ENCODE results near the gene B4GALT1.

Gene B4GALT1

GRCh38 chr9:33111631-33112030 is 55.5 kb downstream of the B4GALT1 start:
- no peaks in the 10 kb centered on the region for H3K9me3 ChIP-seq (ENCODE audit: control insufficient read depth, low read length)
- H3K27me3 ChIP-seq (replicated peaks; ENCODE audit: control insufficient read depth, insufficient read depth, low read length) = no peaks in the 10 kb centered on the region
- H3K4me3 ChIP-seq (ENCODE audit: low read length) = no peak overlapping the region
- H3K36me3 ChIP-seq (ENCODE audit: control insufficient read depth, insufficient read depth, low read length, severe bottlenecking) = peaks cover 42% of the 10 kb centered on the region
- DNase-seq (ENCODE audit: low read depth) = no peak
- no peak overlapping the region for H3K9ac ChIP-seq (ENCODE audit: low read length)
- peaks cover 26% of the 10 kb centered on the region for H3K4me1 ChIP-seq (ENCODE audit: control insufficient read depth, insufficient read depth, low read length)

- H3K27me3 ChIP-seq (replicated peaks; ENCODE audit: control insufficient read depth, insufficient read depth, low read length) = no peaks in the 10 kb centered on the region
- no peak for DNase-seq (ENCODE audit: low read depth)
- no peak overlapping the region for H3K4me3 ChIP-seq (ENCODE audit: low read length)
Measured at GRCh38 chr9:33110686-33111085, 56.5 kb downstream of the B4GALT1 start.

GRCh38 chr9:33109850-33110595 is 57.1 kb downstream of the B4GALT1 start:
- Histone ChIP-seq H3K4me3 (ENCODE audit: low read length) (no peak overlapping the region), H3K9me3 (ENCODE audit: control insufficient read depth, low read length) (no peaks in the 10 kb centered on the region), H3K27me3 (replicated peaks; ENCODE audit: control insufficient read depth, insufficient read depth, low read length) (no peaks in the 10 kb centered on the region), H3K4me1 (ENCODE audit: control insufficient read depth, insufficient read depth, low read length) (peaks cover 34% of the 10 kb centered on the region), H3K36me3 (ENCODE audit: control insufficient read depth, insufficient read depth, low read length, severe bottlenecking) (peaks cover 39% of the 10 kb centered on the region), H3K9ac (ENCODE audit: low read length) (peak overlapping the region; percentile 4)
- no peak for DNase-seq (ENCODE audit: low read depth)

More at GRCh38 chr9:33110686-33111085, 56.5 kb downstream of the B4GALT1 start:
- H3K36me3 ChIP-seq (ENCODE audit: control insufficient read depth, insufficient read depth, low read length, severe bottlenecking) = peaks cover 42% of the 10 kb centered on the region
- no peaks in the 10 kb centered on the region for H3K9me3 ChIP-seq (ENCODE audit: control insufficient read depth, low read length)
- H3K4me1 ChIP-seq (ENCODE audit: control insufficient read depth, insufficient read depth, low read length) = peaks cover 33% of the 10 kb centered on the region
- no peak overlapping the region for H3K9ac ChIP-seq (ENCODE audit: low read length)

- no peak for DNase-seq (ENCODE audit: low read depth)
Measured at GRCh38 chr9:33109097-33109496, 58.0 kb downstream of the B4GALT1 start.

GRCh38 chr9:33108472-33108871 is 58.7 kb downstream of the B4GALT1 start:
- H3K4me3 ChIP-seq (ENCODE audit: low read length) = no peak overlapping the region
- H3K9ac ChIP-seq (ENCODE audit: low read length) = no peak overlapping the region
- H3K36me3 ChIP-seq (ENCODE audit: control insufficient read depth, insufficient read depth, low read length, severe bottlenecking) = peaks cover 26% of the 10 kb centered on the region
- no peaks in the 10 kb centered on the region for H3K27me3 ChIP-seq (replicated peaks; ENCODE audit: control insufficient read depth, insufficient read depth, low read length)
- peaks cover 34% of the 10 kb centered on the region for H3K4me1 ChIP-seq (ENCODE audit: control insufficient read depth, insufficient read depth, low read length)
- no peak for DNase-seq (ENCODE audit: low read depth)
- no peaks in the 10 kb centered on the region for H3K9me3 ChIP-seq (ENCODE audit: control insufficient read depth, low read length)

More at GRCh38 chr9:33109097-33109496, 58.0 kb downstream of the B4GALT1 start:
- Histone ChIP-seq H3K27me3 (replicated peaks; ENCODE audit: control insufficient read depth, insufficient read depth, low read length) (no peaks in the 10 kb centered on the region), H3K36me3 (ENCODE audit: control insufficient read depth, insufficient read depth, low read length, severe bottlenecking) (peaks cover 32% of the 10 kb centered on the region), H3K9me3 (ENCODE audit: control insufficient read depth, low read length) (no peaks in the 10 kb centered on the region), H3K4me3 (ENCODE audit: low read length) (no peak overlapping the region), H3K9ac (ENCODE audit: low read length) (peak overlapping the region; percentile 4), H3K4me1 (ENCODE audit: control insufficient read depth, insufficient read depth, low read length) (peaks cover 34% of the 10 kb centered on the region)

- H3K9me3 ChIP-seq (ENCODE audit: control insufficient read depth, low read length) = no peaks in the 10 kb centered on the region
- H3K4me3 ChIP-seq (ENCODE audit: low read length) = no peak overlapping the region
- peak overlapping the region; percentile 49 for H3K9ac ChIP-seq (ENCODE audit: low read length)
- no peak for DNase-seq (ENCODE audit: low read depth)
- H3K36me3 ChIP-seq (ENCODE audit: control insufficient read depth, insufficient read depth, low read length, severe bottlenecking) = peaks cover 19% of the 10 kb centered on the region
- H3K4me1 ChIP-seq (ENCODE audit: control insufficient read depth, insufficient read depth, low read length) = peaks cover 34% of the 10 kb centered on the region
- H3K27me3 ChIP-seq (replicated peaks; ENCODE audit: control insufficient read depth, insufficient read depth, low read length) = no peaks in the 10 kb centered on the region
Measured at GRCh38 chr9:33107762-33108161, 59.4 kb downstream of the B4GALT1 start.

GRCh38 chr9:33106827-33107621 is 60.1 kb downstream of the B4GALT1 start:
- Histone ChIP-seq H3K9ac (ENCODE audit: low read length) (peak overlapping the region; percentile 49), H3K27me3 (replicated peaks; ENCODE audit: control insufficient read depth, insufficient read depth, low read length) (no peaks in the 10 kb centered on the region)

GRCh38 chr9:33106372-33106771 is 60.8 kb downstream of the B4GALT1 start:
- H3K9ac ChIP-seq (ENCODE audit: low read length) = peak overlapping the region; percentile 20

More at GRCh38 chr9:33106827-33107621, 60.1 kb downstream of the B4GALT1 start:
- peak; percentile 64 for DNase-seq (ENCODE audit: low read depth)
- Histone ChIP-seq H3K36me3 (ENCODE audit: control insufficient read depth, insufficient read depth, low read length, severe bottlenecking) (peaks cover 11% of the 10 kb centered on the region), H3K4me1 (ENCODE audit: control insufficient read depth, insufficient read depth, low read length) (peaks cover 38% of the 10 kb centered on the region), H3K9me3 (ENCODE audit: control insufficient read depth, low read length) (no peaks in the 10 kb centered on the region), H3K4me3 (ENCODE audit: low read length) (peak overlapping the region; percentile 24)

GRCh38 chr9:33105959-33106358 is 61.2 kb downstream of the B4GALT1 start:
- Histone ChIP-seq H3K4me3 (ENCODE audit: low read length) (no peak overlapping the region), H3K4me1 (ENCODE audit: control insufficient read depth, insufficient read depth, low read length) (peaks cover 48% of the 10 kb centered on the region), H3K27me3 (replicated peaks; ENCODE audit: control insufficient read depth, insufficient read depth, low read length) (no peaks in the 10 kb centered on the region), H3K9me3 (ENCODE audit: control insufficient read depth, low read length) (no peaks in the 10 kb centered on the region), H3K36me3 (ENCODE audit: control insufficient read depth, insufficient read depth, low read length, severe bottlenecking) (peaks cover 2% of the 10 kb centered on the region), H3K9ac (ENCODE audit: low read length) (peak overlapping the region; percentile 20)
- peak; percentile 60 for DNase-seq (ENCODE audit: low read depth)

More at GRCh38 chr9:33106372-33106771, 60.8 kb downstream of the B4GALT1 start:
- Histone ChIP-seq H3K4me1 (ENCODE audit: control insufficient read depth, insufficient read depth, low read length) (peaks cover 44% of the 10 kb centered on the region), H3K4me3 (ENCODE audit: low read length) (no peak overlapping the region), H3K27me3 (replicated peaks; ENCODE audit: control insufficient read depth, insufficient read depth, low read length) (no peaks in the 10 kb centered on the region), H3K9me3 (ENCODE audit: control insufficient read depth, low read length) (no peaks in the 10 kb centered on the region), H3K36me3 (ENCODE audit: control insufficient read depth, insufficient read depth, low read length, severe bottlenecking) (peaks cover 5% of the 10 kb centered on the region)
- DNase-seq (ENCODE audit: low read depth) = no peak

GRCh38 chr9:33105504-33105903 is 61.6 kb downstream of the B4GALT1 start:
- Histone ChIP-seq H3K36me3 (ENCODE audit: control insufficient read depth, insufficient read depth, low read length, severe bottlenecking) (no peaks in the 10 kb centered on the region), H3K4me1 (ENCODE audit: control insufficient read depth, insufficient read depth, low read length) (peaks cover 49% of the 10 kb centered on the region), H3K9me3 (ENCODE audit: control insufficient read depth, low read length) (no peaks in the 10 kb centered on the region), H3K27me3 (replicated peaks; ENCODE audit: control insufficient read depth, insufficient read depth, low read length) (no peaks in the 10 kb centered on the region), H3K4me3 (ENCODE audit: low read length) (no peak overlapping the region), H3K9ac (ENCODE audit: low read length) (no peak overlapping the region)
- DNase-seq (ENCODE audit: low read depth) = no peak

- Histone ChIP-seq H3K9me3 (ENCODE audit: control insufficient read depth, low read length) (no peaks in the 10 kb centered on the region), H3K27me3 (replicated peaks; ENCODE audit: control insufficient read depth, insufficient read depth, low read length) (no peaks in the 10 kb centered on the region), H3K4me1 (ENCODE audit: control insufficient read depth, insufficient read depth, low read length) (peaks cover 43% of the 10 kb centered on the region), H3K36me3 (ENCODE audit: control insufficient read depth, insufficient read depth, low read length, severe bottlenecking) (no peaks in the 10 kb centered on the region), H3K4me3 (ENCODE audit: low read length) (no peak overlapping the region), H3K9ac (ENCODE audit: low read length) (no peak overlapping the region)
- no peak for DNase-seq (ENCODE audit: low read depth)
Measured at GRCh38 chr9:33104401-33104800, 62.7 kb downstream of the B4GALT1 start.

All from adipocyte (in vitro differentiated cells).